ENCODE results near the gene GSG1L2. TPM values are rescaled to one million over a fixed set of nuclear protein-coding genes. Genes with fewer than 3 reads are reported as not detected.

GSG1L2 gene
- total RNA-seq, 1 experiment from 2014 or later, result not detected

GRCh38 chr17:9766970-9767369, 54.9 kb downstream of the GSG1L2 start:
- TF ChIP-seq SIN3A (IDR thresholded peaks at IDR 0.05; ENCODE audit: borderline replicate concordance, insufficient read depth, low read depth, low read length) (no peak), REST (IDR thresholded peaks at IDR 0.05; ENCODE audit: insufficient read depth in 1 of 2, low read depth in 2 of 2, low read length in 1 of 2) (no peak), POLR2AphosphoS5 (IDR thresholded peaks at IDR 0.05; ENCODE audit: low read depth, low read length) (no peak), TCF7L2 (IDR thresholded peaks at IDR 0.05; ENCODE audit: low read depth, low read length) (no peak), CTCF (IDR thresholded peaks at IDR 0.05) (no peak)
- POLR2A ChIA-PET, result no interaction called here
- BruUV-seq (replicated peaks), result no TSS peak
- Histone ChIP-seq H3K4me3 (ENCODE audit: low read depth in 2 of 2, low read length in 2 of 2) (no peak overlapping the region), H3K4me1 (ENCODE audit: control insufficient read depth, insufficient read depth, low read length) (no peaks in the 10 kb centered on the region), H3K27ac (ENCODE audit: low read length) (no peak overlapping the region), H3K27me3 (ENCODE audit: control insufficient read depth, insufficient read depth, low read length) (no peaks in the 10 kb centered on the region), H3K9me3 (ENCODE audit: control insufficient read depth, insufficient read depth, low read depth, low read length) (no peaks in the 10 kb centered on the region), H3K36me3 (ENCODE audit: control insufficient read depth, insufficient read depth, low read length) (no peaks in the 10 kb centered on the region)
- no peak for ATAC-seq
- in situ Hi-C loops (cut with HindIII; ENCODE audit: low pct_unique_long_range_greater_than_20kb, low sequenced_read_pairs) (no loop called here), intact Hi-C loops (cut with micrococcal nuclease; ENCODE audit: unreplicated experiment) (no loop called here)
- no peak for DNase-seq (ENCODE audit: low read depth, low spot score)
- CTCF ChIA-PET, result interaction anchor here (0.6 kb wide), 1 partner anchor 73 kb away, joined by 7 read pairs; no protein-coding TSS in a partner anchor

GRCh38 chr17:9765322-9765721, 56.6 kb downstream of the GSG1L2 start:
- intact Hi-C loops (cut with micrococcal nuclease; ENCODE audit: unreplicated experiment), result no loop called here

More at GRCh38 chr17:9765322-9765721, 56.6 kb downstream of the GSG1L2 start:
- ChIA-PET POLR2A (no interaction called here), CTCF (no interaction called here)
- no peaks in the 10 kb centered on the region for H3K36me3 ChIP-seq (ENCODE audit: control insufficient read depth, insufficient read depth, low read length)
- H3K27ac ChIP-seq (ENCODE audit: low read length), result no peak overlapping the region
- no peak for TF ChIP-seq TCF7L2 (IDR thresholded peaks at IDR 0.05; ENCODE audit: low read depth, low read length)
- no peak for TF ChIP-seq SIN3A (IDR thresholded peaks at IDR 0.05; ENCODE audit: borderline replicate concordance, insufficient read depth, low read depth, low read length)
- no peak for TF ChIP-seq POLR2AphosphoS5 (IDR thresholded peaks at IDR 0.05; ENCODE audit: low read depth, low read length)
- TF ChIP-seq REST (IDR thresholded peaks at IDR 0.05; ENCODE audit: insufficient read depth in 1 of 2, low read depth in 2 of 2, low read length in 1 of 2), result no peak
- TF ChIP-seq CTCF (IDR thresholded peaks at IDR 0.05), result no peak
- BruUV-seq (replicated peaks), result no TSS peak
- H3K9me3 ChIP-seq (ENCODE audit: control insufficient read depth, insufficient read depth, low read depth, low read length), result no peaks in the 10 kb centered on the region
- no peaks in the 10 kb centered on the region for H3K4me1 ChIP-seq (ENCODE audit: control insufficient read depth, insufficient read depth, low read length)
- in situ Hi-C loops (cut with HindIII; ENCODE audit: low pct_unique_long_range_greater_than_20kb, low sequenced_read_pairs), result no loop called here
- DNase-seq (ENCODE audit: low read depth, low spot score), result no peak
- H3K4me3 ChIP-seq (ENCODE audit: low read depth in 2 of 2, low read length in 2 of 2), result no peak overlapping the region
- no peak for ATAC-seq
- no peaks in the 10 kb centered on the region for H3K27me3 ChIP-seq (ENCODE audit: control insufficient read depth, insufficient read depth, low read length)

Measured in Panc1 (cell line).